Glomerular endothelial cell (primary cell): Measurements from ENCODE around the gene GPBP1L1. TPM values are rescaled to one million over a fixed set of nuclear protein-coding genes. Genes with fewer than 3 reads are reported as not detected.
"Not testable (repeated sequence)": the region's sequence is repeated elsewhere in the genome, so short reads cannot be mapped to it uniquely, and the experiment has no call there.

Experiments
- DNase-seq: peaks from one replicate; pipeline ENCODE4 v3.0.0-alpha.2; 2011; ENCODE audit warnings: low read depth, low spot score; ENCODE audit errors: extremely low read depth
- total RNA-seq: library from RNA; depleted of rRNA; stranded (reverse); fragments of >200 nt; gene quantifications from 2 replicates; pipeline ENCODE4 v1.2.3, GENCODE V29; 2015

GPBP1L1 gene
- total RNA-seq, 1 donor from 2014 or later: 83.0 TPM

GRCh38 chr1:45604239-45604638 lies 82.1 kb downstream of the GPBP1L1 start:
- DNase-seq: no peak

GRCh38 chr1:45596765-45597164 lies 89.6 kb downstream of the GPBP1L1 start:
- DNase-seq: not testable (repeated sequence)

- no peak for DNase-seq
These were observed 91.9 kb downstream of the GPBP1L1 start for GRCh38 chr1:45594412-45594811.

GRCh38 chr1:45589861-45590260 lies 96.5 kb downstream of the GPBP1L1 start:
- no peak for DNase-seq

GRCh38 chr1:45586769-45587168 lies 99.6 kb downstream of the GPBP1L1 start:
- DNase-seq: no peak

GRCh38 chr1:45585496-45586075 lies 100.7 kb downstream of the GPBP1L1 start:
- no peak for DNase-seq

GRCh38 chr1:45585110-45585426 lies 101.3 kb downstream of the GPBP1L1 start:
- DNase-seq: no peak

- peak; percentile 75 for DNase-seq
These were observed 101.8 kb downstream of the GPBP1L1 start for GRCh38 chr1:45584351-45585109.

GRCh38 chr1:45583666-45584350 lies 102.5 kb downstream of the GPBP1L1 start, which contains the start of gene NASP:
Gene NASP (plus strand): TSS chr1:45584041. CDS start chr1:45584147, 106 bp downstream.
- DNase-seq: no peak

- DNase-seq: peak; percentile 87
These were observed 103.1 kb downstream of the GPBP1L1 start for GRCh38 chr1:45583264-45583665.

Other genes with a start within 250 kb of the GPBP1L1 start
- 1.1 and 2.6 TPM in 2 replicates for gene TESK2, start 195.4 kb downstream of the GPBP1L1 start, total RNA-seq
- gene CCDC163, start 186.5 kb downstream of the GPBP1L1 start, total RNA-seq: 0.53 and 2.1 TPM in 2 replicates
- gene MMACHC, start 186.2 kb downstream of the GPBP1L1 start, total RNA-seq: 1.8 and 2.2 TPM in 2 replicates
- 556 and 885 TPM in 2 replicates for gene PRDX1, start 164.6 kb downstream of the GPBP1L1 start, total RNA-seq
- 123 and 133 TPM in 2 replicates for gene AKR1A1, start 135.7 kb downstream of the GPBP1L1 start, total RNA-seq
- 41.2 and 68.8 TPM in 2 replicates for gene NASP, start 102.5 kb downstream of the GPBP1L1 start, total RNA-seq
- gene CCDC17, start 62.5 kb downstream of the GPBP1L1 start, total RNA-seq: 0.82 and 1.9 TPM in 2 replicates
- gene TMEM69, start 1.6 kb upstream of the GPBP1L1 start, total RNA-seq: 25.8 and 34.5 TPM in 2 replicates
- 6.2 and 6.6 TPM in 2 replicates for gene IPP, start 64.1 kb upstream of the GPBP1L1 start, total RNA-seq
- 23.1 and 34.2 TPM in 2 replicates for gene MAST2, start 117.1 kb upstream of the GPBP1L1 start, total RNA-seq